SK-N-SH treated with all-trans-retinoic acid at 6 μM for 48 hours (cell line): Measurements from ENCODE around the gene CNPPD1.

ENCODE experiments used
- ARNTL ChIP-seq: fragments of 450-650 bp; formaldehyde crosslinking; IDR thresholded peaks from 2 replicates; pipeline ENCODE4 v1.5.0; 2020; ENCODE audit warnings: low read depth, mild to moderate bottlenecking, moderate library complexity, borderline replicate concordance
- BACH2 ChIP-seq: fragments of 250-450 bp; sonication (Bioruptor Pico); IDR thresholded peaks from 2 replicates; pipeline ENCODE4 v1.9.0; 2021; ENCODE audit warnings: mild to moderate bottlenecking, borderline replicate concordance
- CSDC2 ChIP-seq: fragments of 250-450 bp; sonication (Bioruptor Pico); IDR thresholded peaks from 2 replicates; pipeline ENCODE4 v1.5.0; 2020; ENCODE audit warnings: mild to moderate bottlenecking, moderate library complexity
- OSR1 ChIP-seq: fragments of 250-450 bp; sonication (Bioruptor Pico); IDR thresholded peaks from 2 replicates; pipeline ENCODE4 v1.8.0; 2022; ENCODE audit warnings: moderate library complexity, mild to moderate bottlenecking, inconsistent platforms
- PPARA ChIP-seq: fragments of 250-450 bp; sonication (Bioruptor Pico); IDR thresholded peaks from 2 replicates; pipeline ENCODE4 v1.5.0; 2020; ENCODE audit warnings: mild to moderate bottlenecking, borderline replicate concordance
- RARB ChIP-seq: fragments of 250-450 bp; sonication (Bioruptor Pico); IDR thresholded peaks from 2 replicates; pipeline ENCODE4 v1.8.0; 2021; ENCODE audit warnings: mild to moderate bottlenecking, moderate library complexity
- TOX ChIP-seq: fragments of 250-450 bp; sonication (Bioruptor Pico); IDR thresholded peaks from 2 replicates; pipeline ENCODE4 v1.8.0; 2021; ENCODE audit warnings: mild to moderate bottlenecking, moderate library complexity, borderline replicate concordance
- ZC3H10 ChIP-seq: fragments of 250-450 bp; sonication (Bioruptor Pico); IDR thresholded peaks from 2 replicates; pipeline ENCODE4 v1.5.1; 2021; ENCODE audit warnings: mild to moderate bottlenecking, moderate library complexity
- ZFP30 ChIP-seq: fragments of 450-650 bp; formaldehyde crosslinking; IDR thresholded peaks from 2 replicates; pipeline ENCODE4 v1.5.0; 2022; ENCODE audit warnings: mild to moderate bottlenecking, moderate library complexity
- ZNF70 ChIP-seq: fragments of 450-650 bp; formaldehyde crosslinking; IDR thresholded peaks from 2 replicates; pipeline ENCODE4 v1.5.0; 2020; ENCODE audit warnings: mild to moderate bottlenecking, moderate library complexity
- ZNF8 ChIP-seq: fragments of 450-650 bp; formaldehyde crosslinking; IDR thresholded peaks from 2 replicates; pipeline ENCODE4 v1.5.0; 2020; ENCODE audit warnings: mild to moderate bottlenecking, moderate library complexity
- TF ChIP-seq, protein P1 (sequence below): fragments of 250-450 bp; sonication (Bioruptor Pico); IDR thresholded peaks from 2 replicates; pipeline ENCODE4 v1.5.0; 2020; ENCODE audit warnings: mild to moderate bottlenecking, moderate library complexity
- TF ChIP-seq, protein P2 (sequence below): fragments of 250-450 bp; sonication (Bioruptor Pico); IDR thresholded peaks from 2 replicates; pipeline ENCODE4 v1.8.0; 2020; ENCODE audit warnings: mild to moderate bottlenecking, moderate library complexity, borderline replicate concordance
- TF ChIP-seq, protein P3 (sequence below): fragments of 250-450 bp; sonication (Bioruptor Pico); IDR thresholded peaks from 2 replicates; pipeline ENCODE4 v1.5.1; 2020; ENCODE audit warnings: low read depth, mild to moderate bottlenecking, moderate library complexity

DNA sequence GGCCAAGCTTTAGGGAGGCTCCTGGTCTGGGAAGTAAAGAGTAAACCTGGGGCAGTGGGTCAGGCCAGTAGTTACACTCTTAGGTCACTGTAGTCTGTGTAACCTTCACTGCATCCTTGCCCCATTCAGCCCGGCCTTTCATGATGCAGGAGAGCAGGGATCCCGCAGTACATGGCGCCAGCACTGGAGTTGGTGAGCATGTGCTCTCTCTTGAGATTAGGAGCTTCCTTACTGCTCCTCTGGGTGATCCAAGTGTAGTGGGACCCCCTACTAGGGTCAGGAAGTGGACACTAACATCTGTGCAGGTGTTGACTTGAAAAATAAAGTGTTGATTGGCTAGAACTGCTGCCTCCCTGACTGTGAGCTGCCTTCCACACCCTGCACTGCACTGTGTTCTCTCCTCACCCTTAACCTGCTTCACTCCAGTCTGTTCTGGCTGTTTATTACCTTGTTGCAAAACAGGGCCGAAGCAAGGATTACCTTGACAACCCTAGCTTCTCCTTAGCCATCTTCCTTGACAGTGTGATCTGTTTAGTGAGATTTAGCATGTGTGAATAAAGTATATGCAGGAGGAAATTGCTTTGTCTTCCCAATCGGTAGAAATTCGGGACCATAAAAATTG lies 6.5 kb upstream of the CNPPD1 start:
- TF ChIP-seq, protein P1, sequence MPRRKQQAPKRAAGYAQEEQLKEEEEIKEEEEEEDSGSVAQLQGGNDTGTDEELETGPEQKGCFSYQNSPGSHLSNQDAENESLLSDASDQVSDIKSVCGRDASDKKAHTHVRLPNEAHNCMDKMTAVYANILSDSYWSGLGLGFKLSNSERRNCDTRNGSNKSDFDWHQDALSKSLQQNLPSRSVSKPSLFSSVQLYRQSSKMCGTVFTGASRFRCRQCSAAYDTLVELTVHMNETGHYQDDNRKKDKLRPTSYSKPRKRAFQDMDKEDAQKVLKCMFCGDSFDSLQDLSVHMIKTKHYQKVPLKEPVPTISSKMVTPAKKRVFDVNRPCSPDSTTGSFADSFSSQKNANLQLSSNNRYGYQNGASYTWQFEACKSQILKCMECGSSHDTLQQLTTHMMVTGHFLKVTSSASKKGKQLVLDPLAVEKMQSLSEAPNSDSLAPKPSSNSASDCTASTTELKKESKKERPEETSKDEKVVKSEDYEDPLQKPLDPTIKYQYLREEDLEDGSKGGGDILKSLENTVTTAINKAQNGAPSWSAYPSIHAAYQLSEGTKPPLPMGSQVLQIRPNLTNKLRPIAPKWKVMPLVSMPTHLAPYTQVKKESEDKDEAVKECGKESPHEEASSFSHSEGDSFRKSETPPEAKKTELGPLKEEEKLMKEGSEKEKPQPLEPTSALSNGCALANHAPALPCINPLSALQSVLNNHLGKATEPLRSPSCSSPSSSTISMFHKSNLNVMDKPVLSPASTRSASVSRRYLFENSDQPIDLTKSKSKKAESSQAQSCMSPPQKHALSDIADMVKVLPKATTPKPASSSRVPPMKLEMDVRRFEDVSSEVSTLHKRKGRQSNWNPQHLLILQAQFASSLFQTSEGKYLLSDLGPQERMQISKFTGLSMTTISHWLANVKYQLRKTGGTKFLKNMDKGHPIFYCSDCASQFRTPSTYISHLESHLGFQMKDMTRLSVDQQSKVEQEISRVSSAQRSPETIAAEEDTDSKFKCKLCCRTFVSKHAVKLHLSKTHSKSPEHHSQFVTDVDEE, result no peak
- TF ChIP-seq, protein P2, sequence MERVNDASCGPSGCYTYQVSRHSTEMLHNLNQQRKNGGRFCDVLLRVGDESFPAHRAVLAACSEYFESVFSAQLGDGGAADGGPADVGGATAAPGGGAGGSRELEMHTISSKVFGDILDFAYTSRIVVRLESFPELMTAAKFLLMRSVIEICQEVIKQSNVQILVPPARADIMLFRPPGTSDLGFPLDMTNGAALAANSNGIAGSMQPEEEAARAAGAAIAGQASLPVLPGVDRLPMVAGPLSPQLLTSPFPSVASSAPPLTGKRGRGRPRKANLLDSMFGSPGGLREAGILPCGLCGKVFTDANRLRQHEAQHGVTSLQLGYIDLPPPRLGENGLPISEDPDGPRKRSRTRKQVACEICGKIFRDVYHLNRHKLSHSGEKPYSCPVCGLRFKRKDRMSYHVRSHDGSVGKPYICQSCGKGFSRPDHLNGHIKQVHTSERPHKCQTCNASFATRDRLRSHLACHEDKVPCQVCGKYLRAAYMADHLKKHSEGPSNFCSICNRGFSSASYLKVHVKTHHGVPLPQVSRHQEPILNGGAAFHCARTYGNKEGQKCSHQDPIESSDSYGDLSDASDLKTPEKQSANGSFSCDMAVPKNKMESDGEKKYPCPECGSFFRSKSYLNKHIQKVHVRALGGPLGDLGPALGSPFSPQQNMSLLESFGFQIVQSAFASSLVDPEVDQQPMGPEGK (CRISPR knock-in tag), result no peak
- TF ChIP-seq OSR1 (CRISPR knock-in tag) (no peak), RARB (CRISPR knock-in tag) (no peak), ARNTL (CRISPR knock-in tag) (no peak), TOX (CRISPR knock-in tag) (no peak), ZFP30 (CRISPR knock-in tag) (no peak), ZC3H10 (CRISPR knock-in tag) (no peak), PPARA (CRISPR knock-in tag) (no peak), ZNF70 (CRISPR knock-in tag) (no peak), BACH2 (CRISPR knock-in tag) (no peak), CSDC2 (CRISPR knock-in tag) (no peak), ZNF8 (CRISPR knock-in tag) (no peak)
- TF ChIP-seq, protein P3, sequence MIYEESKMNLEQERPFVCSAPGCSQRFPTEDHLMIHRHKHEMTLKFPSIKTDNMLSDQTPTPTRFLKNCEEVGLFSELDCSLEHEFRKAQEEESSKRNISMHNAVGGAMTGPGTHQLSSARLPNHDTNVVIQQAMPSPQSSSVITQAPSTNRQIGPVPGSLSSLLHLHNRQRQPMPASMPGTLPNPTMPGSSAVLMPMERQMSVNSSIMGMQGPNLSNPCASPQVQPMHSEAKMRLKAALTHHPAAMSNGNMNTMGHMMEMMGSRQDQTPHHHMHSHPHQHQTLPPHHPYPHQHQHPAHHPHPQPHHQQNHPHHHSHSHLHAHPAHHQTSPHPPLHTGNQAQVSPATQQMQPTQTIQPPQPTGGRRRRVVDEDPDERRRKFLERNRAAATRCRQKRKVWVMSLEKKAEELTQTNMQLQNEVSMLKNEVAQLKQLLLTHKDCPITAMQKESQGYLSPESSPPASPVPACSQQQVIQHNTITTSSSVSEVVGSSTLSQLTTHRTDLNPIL (CRISPR knock-in tag), result no peak
